HEK293 (cell line): ENCODE data around the gene TDG.
"Not testable (repeated sequence)": the region's sequence is repeated elsewhere in the genome, so short reads cannot be mapped to it uniquely, and the experiment has no call there.

Experiments used
- RBAK ChIP-seq: fragments of 450-650 bp; formaldehyde crosslinking; IDR thresholded peaks from 2 replicates; pipeline ENCODE4 v1.5.1; 2016; ENCODE audit warnings: missing biosample characterization, missing genetic modification characterization
- ZEB2 ChIP-seq: fragments of 450-650 bp; formaldehyde crosslinking; IDR thresholded peaks from 2 replicates; pipeline ENCODE4 v1.5.1; 2016; ENCODE audit warnings: missing biosample characterization, missing genetic modification characterization
- ZNF174 ChIP-seq: fragments of 450-650 bp; formaldehyde crosslinking; IDR thresholded peaks from 2 replicates; pipeline ENCODE4 v1.5.0; 2017; ENCODE audit warnings: missing biosample characterization, mild to moderate bottlenecking, missing genetic modification characterization
- ZNF248 ChIP-seq: fragments of 450-650 bp; formaldehyde crosslinking; IDR thresholded peaks from 2 replicates; pipeline ENCODE4 v1.5.1; 2017; ENCODE audit warnings: missing biosample characterization, missing genetic modification characterization
- ZNF274 ChIP-seq, 2 experiments: fragments of 200-500 bp in 1 of 2; fragments of 450-650 bp in 1 of 2; sonication (Bioruptor generic) in 1 of 2; formaldehyde crosslinking in 1 of 2; IDR thresholded peaks; 2 replicates each; pipeline versions ENCODE4 v1.5.1 to v1.6.1; 2014 to 2016; ENCODE audit warnings: borderline replicate concordance in 1 of 2, inconsistent platforms in 1 of 2, low read length in 1 of 2, missing biosample characterization in 1 of 2, missing genetic modification characterization in 1 of 2
- ZNF354C ChIP-seq: fragments of 450-650 bp; formaldehyde crosslinking; IDR thresholded peaks from 2 replicates; pipeline ENCODE4 v1.5.1; 2016; ENCODE audit warnings: missing biosample characterization, missing genetic modification characterization, low read depth, borderline replicate concordance
- ZNF548 ChIP-seq: fragments of 450-650 bp; formaldehyde crosslinking; IDR thresholded peaks from 2 replicates; pipeline ENCODE4 v1.5.1; 2016; ENCODE audit warnings: missing biosample characterization, missing genetic modification characterization
- ZNF670 ChIP-seq: fragments of 450-650 bp; formaldehyde crosslinking; IDR thresholded peaks from 2 replicates; pipeline ENCODE4 v1.5.1; 2016; ENCODE audit warnings: missing biosample characterization, missing genetic modification characterization, low read depth
- TF ChIP-seq, protein P1 (sequence below): fragments of 450-650 bp; formaldehyde crosslinking; IDR thresholded peaks from 2 replicates; pipeline ENCODE4 v1.5.1; 2016; ENCODE audit warnings: missing biosample characterization, missing genetic modification characterization
- TF ChIP-seq, protein P2 (sequence below): fragments of 450-650 bp; formaldehyde crosslinking; IDR thresholded peaks from 2 replicates; pipeline ENCODE4 v1.5.1; 2016; ENCODE audit warnings: missing biosample characterization, missing genetic modification characterization

DNA sequence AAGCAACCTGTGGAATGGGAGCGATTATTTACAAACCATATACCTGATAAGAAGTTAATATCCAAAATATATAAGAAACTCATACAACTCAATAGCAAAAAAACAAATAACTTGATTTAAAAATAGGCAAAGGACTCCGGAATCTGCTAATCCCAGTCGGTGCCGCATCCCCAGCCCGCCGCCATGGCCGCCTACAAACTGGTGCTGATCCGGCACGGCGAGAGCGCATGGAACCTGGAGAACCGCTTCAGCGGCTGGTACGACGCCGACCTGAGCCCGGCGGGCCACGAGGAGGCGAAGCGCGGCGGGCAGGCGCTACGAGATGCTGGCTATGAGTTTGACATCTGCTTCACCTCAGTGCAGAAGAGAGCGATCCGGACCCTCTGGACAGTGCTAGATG lies 64.9 kb downstream of the TDG start:
- not testable (repeated sequence) for TF ChIP-seq RBAK; ZNF248; ZNF274 (IDR thresholded peaks at IDR 0.05; ENCODE audit: low read length); ZNF274 (tag by site-specific recombination; IDR thresholded peaks at IDR 0.05; ENCODE audit: borderline replicate concordance); ZEB2; ZNF354C (tag by site-specific recombination); ZNF548 (tag by site-specific recombination); ZNF670; ZNF174
- TF ChIP-seq, protein P1, sequence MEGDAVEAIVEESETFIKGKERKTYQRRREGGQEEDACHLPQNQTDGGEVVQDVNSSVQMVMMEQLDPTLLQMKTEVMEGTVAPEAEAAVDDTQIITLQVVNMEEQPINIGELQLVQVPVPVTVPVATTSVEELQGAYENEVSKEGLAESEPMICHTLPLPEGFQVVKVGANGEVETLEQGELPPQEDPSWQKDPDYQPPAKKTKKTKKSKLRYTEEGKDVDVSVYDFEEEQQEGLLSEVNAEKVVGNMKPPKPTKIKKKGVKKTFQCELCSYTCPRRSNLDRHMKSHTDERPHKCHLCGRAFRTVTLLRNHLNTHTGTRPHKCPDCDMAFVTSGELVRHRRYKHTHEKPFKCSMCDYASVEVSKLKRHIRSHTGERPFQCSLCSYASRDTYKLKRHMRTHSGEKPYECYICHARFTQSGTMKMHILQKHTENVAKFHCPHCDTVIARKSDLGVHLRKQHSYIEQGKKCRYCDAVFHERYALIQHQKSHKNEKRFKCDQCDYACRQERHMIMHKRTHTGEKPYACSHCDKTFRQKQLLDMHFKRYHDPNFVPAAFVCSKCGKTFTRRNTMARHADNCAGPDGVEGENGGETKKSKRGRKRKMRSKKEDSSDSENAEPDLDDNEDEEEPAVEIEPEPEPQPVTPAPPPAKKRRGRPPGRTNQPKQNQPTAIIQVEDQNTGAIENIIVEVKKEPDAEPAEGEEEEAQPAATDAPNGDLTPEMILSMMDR (tag by site-specific recombination) = not testable (repeated sequence)
- TF ChIP-seq, protein P2, sequence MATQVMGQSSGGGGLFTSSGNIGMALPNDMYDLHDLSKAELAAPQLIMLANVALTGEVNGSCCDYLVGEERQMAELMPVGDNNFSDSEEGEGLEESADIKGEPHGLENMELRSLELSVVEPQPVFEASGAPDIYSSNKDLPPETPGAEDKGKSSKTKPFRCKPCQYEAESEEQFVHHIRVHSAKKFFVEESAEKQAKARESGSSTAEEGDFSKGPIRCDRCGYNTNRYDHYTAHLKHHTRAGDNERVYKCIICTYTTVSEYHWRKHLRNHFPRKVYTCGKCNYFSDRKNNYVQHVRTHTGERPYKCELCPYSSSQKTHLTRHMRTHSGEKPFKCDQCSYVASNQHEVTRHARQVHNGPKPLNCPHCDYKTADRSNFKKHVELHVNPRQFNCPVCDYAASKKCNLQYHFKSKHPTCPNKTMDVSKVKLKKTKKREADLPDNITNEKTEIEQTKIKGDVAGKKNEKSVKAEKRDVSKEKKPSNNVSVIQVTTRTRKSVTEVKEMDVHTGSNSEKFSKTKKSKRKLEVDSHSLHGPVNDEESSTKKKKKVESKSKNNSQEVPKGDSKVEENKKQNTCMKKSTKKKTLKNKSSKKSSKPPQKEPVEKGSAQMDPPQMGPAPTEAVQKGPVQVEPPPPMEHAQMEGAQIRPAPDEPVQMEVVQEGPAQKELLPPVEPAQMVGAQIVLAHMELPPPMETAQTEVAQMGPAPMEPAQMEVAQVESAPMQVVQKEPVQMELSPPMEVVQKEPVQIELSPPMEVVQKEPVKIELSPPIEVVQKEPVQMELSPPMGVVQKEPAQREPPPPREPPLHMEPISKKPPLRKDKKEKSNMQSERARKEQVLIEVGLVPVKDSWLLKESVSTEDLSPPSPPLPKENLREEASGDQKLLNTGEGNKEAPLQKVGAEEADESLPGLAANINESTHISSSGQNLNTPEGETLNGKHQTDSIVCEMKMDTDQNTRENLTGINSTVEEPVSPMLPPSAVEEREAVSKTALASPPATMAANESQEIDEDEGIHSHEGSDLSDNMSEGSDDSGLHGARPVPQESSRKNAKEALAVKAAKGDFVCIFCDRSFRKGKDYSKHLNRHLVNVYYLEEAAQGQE (tag by site-specific recombination) = not testable (repeated sequence)
